ENCODE measurements around the gene PDZD2.
"Not testable (repeated sequence)": the region's sequence is repeated elsewhere in the genome, so short reads cannot be mapped to it uniquely, and the experiment has no call there.

PDZD2 gene

DNA sequence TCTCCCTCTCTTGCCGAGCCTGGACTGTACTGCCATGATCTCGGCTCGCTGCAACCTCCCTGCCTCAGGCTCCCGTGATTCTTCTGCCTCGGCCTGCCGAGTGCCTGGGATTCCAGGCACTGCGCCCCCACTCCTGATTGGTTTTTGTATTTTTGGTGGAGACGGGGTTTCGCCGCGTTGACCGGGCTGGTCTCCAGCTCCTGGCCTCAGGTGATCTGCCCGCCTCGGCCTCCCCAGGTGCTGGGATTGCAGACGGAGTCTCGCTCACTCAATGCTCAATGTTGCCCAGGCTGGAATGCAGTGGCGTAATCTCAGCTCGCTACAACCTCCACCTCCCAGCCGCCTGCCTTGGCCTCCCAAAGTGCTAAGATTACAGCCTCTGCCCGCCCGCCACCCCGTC is 400.2 kb downstream of the PDZD2 start:
- DNase-seq (ENCODE audit: low read depth, low spot score): not testable (repeated sequence)

DNA sequence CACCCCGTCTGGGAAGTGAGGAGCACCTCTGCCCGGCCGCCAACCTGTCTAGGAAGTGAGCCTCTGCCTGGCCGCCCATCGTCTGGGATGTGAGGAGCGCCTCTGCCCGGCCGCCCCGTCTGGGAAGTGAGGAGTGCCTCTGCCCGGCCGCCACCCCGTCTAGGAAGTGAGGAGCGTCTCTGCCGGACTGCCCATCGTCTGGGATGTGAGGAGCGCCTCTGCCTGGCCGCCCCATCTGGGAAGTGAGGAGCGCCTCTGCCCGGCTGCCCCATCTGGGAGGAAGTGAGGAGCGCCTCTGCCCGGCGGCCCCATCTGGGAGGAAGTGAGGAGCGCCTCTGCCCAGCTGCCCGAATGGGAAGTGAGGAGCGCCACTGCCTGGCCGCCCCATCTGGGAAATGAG is 400.7 kb downstream of the PDZD2 start:
- not testable (repeated sequence) for DNase-seq (ENCODE audit: low read depth, low spot score)

DNA sequence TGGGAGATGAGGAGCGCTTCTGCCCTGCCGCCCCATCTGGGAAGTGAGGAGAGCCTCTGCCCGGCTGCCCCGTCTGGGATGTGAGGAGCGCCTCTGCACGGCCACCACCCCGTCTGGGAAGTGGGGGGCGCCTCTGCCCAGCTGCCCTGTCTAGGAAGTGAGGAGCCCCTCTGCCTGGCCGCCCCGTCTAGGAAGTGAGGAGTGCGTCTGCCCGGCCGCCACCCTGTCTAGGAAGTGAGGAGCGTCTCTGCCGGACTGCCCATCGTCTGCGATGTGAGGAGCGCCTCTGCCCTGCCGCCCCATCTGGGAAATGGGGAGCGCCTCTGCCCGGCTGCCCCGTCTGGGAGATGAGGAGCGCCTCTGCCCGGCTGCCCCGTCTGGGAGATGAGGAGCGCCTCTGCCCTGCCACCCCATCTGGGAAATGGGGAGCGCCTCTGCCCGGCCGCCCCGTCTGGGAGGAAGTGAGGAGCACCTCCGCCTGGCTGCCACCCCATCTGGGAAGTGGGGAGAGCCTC is 401.3 kb downstream of the PDZD2 start:
- not testable (repeated sequence) for DNase-seq (ENCODE audit: low read depth, low spot score)

DNA sequence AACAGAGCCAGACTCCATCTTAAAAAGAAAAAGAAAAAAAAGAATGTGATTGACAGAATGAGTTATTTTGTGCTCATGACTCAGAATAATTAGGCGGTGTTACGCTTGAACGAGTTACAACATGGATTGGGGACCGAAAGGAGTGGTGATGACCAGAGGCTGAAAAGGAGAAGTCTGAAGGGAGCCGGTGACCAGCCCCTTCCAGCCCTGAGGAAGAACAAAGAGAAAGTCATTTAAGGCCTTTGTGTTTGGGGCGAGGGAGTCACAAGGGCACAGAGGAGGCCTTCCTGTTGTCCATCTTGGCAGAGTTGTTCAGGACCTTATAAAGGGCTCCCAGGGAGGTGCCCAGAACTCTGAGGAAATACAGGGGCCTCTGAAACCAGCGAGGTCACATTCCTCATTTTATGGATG is 403.6 kb downstream of the PDZD2 start:
- no peak for DNase-seq (ENCODE audit: low read depth, low spot score)

DNA sequence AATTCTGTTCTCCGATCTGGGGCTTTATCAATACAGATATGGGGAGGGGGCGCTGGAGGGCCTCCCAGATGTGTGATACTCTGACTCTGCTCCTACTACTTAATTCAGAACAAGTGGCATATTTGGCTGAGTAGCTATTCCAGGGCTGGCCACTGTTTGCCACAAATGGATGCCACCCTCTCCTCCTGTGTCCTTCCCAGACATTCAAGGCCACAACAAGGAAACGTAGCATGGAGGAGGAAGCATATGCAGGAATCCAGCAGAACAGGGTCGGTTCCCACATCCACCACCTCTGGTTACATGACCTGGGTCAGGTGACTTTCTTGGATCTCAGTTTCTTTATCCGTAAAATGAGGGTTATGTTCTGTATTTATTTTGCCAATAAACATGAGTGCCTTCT is 404.2 kb downstream of the PDZD2 start:
- DNase-seq (ENCODE audit: low read depth, low spot score): no peak

DNA sequence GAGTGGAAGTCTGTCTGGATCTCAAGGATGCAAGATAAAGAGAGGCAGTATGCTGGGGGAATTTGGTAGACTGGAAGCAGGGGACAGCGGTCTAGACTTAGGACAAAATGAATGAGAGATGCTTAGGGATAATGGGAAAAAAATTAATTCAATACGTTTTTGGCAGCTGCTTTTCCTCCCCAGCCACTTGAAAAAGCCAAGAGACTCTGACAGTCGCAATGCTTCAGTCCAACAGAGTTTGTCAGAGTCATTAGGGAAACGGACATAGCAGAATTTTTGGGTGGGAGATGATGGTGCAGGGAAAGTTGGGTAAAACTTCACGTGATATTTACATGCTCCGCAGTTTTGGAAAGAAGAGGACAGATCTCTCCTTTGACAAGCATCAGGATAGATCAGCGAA is 405.5 kb downstream of the PDZD2 start:
- no peak for DNase-seq (ENCODE audit: low read depth, low spot score)

DNA sequence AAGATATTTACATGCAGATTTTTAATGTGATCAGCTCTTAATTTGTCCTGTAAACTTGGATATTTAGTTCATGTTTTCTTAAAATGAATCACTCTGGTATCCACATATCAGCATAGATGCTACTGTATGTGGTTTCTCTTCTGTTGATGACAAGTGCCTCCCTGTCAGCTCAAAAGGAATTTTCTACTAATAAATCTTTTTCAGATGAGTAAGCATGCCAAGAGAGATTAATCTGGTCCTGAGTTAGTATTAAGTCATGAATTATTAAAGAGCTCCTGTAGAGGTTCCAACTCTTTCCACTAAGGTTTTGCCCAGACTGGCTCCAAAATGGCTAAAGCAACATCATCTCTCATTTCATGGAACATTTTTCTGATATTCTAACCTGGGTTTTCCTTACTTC is 406.0 kb downstream of the PDZD2 start:
- DNase-seq (ENCODE audit: low read depth, low spot score): no peak

DNA sequence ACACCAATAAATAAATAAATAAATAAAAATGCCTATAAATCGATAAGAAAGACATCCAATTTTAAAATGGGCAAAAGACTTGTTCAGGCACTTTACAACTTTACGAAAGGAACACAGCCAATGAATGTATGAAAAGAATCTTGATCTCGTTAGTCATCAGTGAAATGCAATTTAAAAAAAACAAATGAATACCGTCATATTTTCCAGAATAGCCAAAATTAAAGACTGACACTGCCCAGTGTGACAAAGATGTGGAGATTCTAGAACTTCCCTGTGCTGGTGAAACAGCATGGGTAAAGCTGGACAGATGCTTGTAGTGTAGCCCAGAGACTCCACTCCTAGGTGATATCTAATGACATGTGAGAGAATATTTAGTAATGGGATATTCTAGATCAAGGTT is 408.1 kb downstream of the PDZD2 start:
- no peak for DNase-seq (ENCODE audit: low read depth, low spot score)

DNA sequence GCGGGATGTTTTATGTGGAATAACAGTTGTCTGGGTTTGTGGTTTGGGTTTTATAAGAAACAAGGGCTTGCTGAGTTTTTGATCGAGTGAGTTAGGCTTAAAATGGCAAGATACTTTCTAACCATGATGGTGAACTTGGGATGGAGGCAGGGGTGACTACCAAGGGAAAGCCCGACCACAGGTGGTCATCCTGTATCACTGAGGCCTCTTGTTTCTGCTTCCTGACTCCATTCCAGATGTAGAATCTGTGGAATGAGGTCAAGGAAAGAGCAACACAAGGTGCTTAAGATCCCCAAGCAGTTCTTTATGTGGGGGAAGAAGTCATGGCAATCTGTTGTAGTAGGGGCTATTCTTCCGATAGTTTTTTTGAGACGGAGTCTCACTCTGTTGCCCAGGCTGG is 412.9 kb downstream of the PDZD2 start:
- DNase-seq (ENCODE audit: low read depth, low spot score): no peak

DNA sequence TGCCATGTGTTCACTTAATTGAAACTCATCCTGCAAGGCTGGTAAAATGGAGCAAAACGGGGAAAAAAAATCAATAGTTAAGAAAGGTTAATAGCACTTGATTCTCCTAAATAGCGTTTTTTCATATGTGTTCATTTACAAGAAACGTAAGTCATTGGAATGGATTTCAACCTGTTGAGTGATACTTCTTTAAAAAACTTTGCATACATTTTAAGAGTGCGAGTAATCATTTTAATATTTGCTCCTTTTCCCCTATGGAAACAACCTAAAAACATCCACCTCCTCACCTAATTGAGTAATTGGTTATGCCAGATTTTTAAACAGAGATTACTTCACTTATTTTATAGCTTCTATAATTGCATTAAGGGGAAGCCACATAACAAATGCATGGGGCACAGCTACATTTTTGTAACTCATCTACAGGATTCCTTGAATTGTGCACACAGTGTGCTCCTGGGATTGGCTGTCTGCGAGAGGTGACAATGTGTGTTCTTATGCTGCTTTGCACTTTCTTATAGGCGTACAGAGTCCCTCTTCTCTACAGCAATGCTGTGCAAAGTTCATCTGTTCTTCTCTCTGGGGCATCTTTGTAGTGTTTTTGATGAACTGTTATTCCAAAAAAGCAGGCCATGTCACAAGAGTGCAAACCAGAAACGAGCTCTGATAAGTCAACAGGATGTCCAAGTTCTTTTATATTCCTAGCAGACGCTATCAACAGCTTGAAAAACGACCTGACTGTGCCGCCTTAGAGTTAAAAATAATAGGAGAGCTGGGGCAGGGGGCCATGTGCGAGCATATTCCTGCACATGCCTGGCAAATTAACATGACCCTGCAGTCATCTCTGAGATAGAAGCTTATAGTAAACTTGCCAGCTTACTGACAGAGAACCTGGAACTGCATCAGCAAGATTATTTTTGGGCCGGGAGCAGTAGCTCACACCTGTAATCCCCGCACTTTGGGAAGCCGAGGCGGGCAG is 417.2 kb downstream of the PDZD2 start:
- DNase-seq (ENCODE audit: low read depth, low spot score): no peak

DNA sequence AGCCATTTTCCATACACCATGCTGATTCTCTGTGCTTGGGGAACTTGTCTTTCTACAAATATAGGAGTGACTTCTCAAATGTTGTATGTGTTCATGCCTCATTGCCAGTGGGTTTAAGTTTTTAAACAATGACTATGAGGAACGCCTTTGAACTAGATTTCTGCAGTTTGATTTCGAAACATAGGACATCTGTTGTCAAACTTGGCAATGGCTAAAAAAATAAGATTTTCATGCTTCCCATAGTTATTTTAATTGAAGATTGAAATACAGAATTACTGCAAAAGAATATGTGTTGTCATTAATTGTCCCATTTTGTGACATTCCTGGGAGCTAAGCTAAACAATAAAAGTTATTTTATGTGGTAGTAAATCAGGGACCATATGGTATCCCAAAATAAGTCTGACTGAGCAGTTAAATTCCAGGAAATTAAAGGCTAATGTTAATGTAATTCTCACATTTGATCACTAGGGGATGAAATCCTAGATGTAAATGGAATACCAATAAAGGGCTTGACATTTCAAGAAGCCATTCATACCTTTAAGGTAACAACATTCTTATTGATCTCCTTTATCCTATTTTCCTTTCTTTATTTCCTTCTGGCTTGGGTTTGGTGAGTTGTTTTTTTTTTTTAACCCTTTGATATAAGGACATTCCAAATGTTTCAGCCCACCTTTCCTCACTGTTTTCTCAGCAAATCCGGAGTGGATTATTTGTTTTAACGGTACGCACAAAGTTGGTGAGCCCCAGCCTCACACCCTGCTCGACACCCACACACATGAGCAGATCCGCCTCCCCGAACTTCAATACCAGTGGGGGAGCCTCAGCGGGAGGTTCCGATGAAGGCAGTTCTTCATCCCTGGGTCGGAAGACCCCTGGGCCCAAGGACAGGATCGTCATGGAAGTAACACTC is 418.5 kb downstream of the PDZD2 start:
- no peak for DNase-seq (ENCODE audit: low read depth, low spot score)

DNA sequence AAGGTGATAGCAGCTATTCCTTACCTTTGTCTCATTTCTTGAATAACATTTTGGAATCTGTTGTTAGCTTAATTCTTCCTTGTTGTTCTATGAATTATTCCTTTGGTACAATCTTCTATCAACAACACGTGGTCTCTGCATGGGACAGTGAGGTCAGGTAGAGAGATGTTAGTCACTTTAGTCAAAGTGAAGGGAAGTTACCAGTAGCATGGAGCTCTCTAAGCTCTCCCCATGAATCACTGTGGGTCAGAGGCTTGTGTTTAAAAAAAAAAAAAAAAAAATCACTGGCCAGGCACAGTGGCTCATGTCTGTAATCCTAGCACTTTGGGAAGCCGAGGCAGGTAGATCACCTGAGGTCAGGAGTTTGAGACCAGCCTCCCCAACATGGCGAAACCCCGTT is 419.2 kb downstream of the PDZD2 start:
- DNase-seq (ENCODE audit: low read depth, low spot score): no peak

DNA sequence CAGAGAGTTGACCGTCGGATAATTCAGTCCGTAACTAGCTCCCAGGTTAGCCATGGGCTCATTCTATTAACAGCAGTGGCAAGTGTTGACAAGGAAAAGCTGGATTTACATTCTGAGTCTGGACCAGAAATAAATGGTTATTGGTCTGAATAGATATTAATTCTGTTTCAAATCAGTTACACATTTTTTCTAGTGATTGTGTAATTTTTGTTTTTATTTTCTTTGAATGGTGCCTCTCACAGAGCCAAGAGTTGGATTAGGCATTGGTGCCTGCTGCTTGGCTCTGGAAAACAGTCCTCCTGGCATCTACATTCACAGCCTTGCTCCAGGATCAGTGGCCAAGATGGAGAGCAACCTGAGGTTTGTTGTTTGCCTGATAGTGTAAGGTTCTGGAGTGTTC is 420.1 kb downstream of the PDZD2 start:
- no peak for DNase-seq (ENCODE audit: low read depth, low spot score)

DNA sequence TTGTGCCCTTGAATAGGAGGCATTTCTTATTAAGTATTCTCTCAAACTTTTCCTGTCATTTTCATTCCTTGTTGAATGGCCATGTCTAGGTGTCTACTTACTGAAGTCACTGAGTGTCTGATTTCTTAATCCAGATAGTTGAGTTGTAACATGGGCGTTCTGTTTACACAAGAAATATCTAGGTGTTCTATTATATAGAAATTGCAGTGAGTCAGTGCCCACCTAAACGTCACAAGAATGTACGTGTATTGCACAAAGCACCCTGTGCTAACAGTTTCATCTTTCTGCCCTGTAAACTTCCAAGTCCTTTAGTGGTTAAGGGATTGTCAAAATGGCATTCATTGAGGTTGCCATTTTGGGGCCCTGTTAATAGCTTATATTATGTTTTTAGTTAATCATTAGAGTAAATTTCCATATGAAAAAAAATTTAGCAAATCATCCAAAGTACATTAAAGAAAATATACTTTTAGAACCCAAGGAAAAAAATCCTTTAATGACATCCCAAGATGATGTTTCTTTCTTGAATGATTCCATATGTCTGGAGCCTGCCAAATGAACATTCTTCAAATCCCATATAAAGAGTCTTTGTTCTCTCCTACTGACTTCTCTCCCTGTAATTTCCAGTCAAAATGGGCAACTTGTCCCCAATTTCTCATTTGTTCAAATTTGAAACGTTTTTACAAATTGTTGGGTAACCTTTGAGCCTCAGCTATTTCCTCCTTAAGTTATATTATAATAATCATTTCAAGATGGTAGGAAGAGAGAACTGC is 421.0 kb downstream of the PDZD2 start:
- DNase-seq (ENCODE audit: low read depth, low spot score): no peak

DNA sequence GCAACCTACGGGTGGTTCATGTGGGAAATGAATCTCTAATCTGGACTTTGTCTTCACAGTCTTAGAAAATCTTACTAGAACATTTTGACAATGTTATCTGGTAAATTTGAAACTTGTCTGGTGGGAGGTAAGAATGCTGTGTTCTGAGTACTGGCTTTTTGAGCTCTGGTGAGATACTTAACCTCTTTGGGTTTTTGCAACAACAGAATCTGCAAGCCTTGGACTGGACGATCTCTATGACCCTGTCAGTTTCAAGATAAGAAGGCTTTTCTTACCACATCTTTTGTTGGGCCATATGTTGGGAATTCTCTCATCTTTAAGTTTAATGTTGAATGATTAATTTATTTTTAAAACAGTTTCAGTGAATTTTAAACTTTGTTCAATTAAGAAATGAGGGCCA is 422.3 kb downstream of the PDZD2 start:
- no peak for DNase-seq (ENCODE audit: low read depth, low spot score)

DNA sequence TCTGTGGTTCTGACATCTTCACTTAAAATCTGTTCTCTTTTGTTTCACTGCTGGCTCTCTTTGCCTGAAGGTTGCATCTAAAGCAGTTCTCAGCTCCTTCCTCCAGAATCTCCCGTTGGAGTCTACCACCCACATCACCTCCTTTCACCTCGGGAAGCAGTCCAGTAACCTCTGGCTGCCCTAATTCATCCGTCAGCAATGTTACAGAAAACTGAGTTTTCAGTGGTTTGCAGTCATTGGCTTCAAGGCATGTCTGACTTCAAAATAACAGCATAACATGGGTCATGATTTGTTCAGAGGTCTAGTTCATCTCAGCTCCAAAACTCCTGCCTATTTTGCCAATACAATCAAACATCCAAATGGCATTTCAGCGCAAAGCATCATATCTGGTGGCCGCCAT is 427.5 kb downstream of the PDZD2 start:
- DNase-seq (ENCODE audit: low read depth, low spot score): no peak

DNA sequence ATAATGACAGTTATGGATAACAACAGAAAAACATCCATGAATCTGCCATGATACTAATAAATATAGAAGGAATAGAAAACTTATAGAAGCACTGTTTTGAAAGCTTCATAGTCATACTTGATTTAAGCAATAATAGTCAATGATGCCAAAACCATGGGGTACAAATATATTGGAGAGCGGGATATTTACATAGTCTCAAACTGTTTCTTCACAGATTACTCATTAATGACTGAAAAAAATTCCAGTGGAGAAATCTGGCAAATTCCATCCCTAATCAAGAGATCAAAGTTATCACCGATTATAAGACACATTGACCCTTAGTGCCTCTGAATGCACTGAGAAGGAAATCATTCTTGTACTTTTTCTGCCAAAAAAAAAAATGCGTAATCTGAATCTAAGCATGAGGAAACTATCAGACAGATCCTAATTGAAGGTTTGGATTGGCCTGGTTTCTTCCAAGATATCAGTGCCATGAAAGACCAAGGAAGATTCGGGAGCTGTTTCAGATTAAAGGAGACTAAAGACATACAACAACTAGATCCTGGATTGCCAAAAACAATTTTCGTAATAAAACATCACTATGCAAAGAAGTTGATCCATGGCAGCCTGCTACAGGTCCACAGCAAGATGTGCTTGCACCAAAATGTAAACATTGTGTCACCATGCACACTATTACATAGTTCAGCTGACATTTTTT is 429.0 kb downstream of the PDZD2 start:
- no peak for DNase-seq (ENCODE audit: low read depth, low spot score)

DNA sequence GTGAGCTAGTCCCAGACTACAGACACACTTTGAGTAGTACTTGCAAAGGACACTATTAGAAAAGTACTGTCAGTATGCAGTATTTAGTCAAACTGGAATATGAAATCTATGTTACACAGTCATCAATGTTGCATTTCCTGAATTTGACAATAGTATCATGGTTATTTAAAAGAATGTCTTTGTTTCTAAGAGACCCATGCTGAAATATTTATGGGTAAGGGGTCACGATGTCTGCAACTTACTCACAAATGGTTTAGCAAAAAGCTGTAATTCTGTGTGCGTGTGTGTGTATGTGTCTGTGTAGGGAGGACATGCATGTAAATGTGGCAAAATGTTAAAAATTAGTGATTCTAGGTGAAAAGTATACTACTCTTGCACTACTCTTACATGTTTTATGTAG is 429.6 kb downstream of the PDZD2 start:
- no peak for DNase-seq (ENCODE audit: low read depth, low spot score)

DNA sequence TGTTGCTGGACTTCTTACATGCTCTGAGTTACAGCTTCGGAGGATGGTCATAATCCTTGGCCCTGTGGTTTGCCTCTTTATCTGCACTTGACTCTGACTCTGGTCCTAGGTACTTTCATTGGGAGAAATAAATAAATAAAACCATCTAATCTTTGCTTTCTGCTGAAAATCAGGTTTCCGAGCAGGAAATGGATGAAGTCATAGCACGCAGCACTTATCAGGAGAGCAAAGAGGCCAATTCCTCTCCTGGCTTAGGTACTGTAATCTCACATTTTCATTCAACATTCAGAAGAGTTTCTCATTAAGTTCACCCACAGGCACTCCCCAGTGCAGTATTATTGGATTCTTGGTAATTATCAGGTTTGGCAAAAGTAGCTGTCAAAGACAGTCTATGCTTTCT is 430.5 kb downstream of the PDZD2 start:
- no peak for DNase-seq (ENCODE audit: low read depth, low spot score)

DNA sequence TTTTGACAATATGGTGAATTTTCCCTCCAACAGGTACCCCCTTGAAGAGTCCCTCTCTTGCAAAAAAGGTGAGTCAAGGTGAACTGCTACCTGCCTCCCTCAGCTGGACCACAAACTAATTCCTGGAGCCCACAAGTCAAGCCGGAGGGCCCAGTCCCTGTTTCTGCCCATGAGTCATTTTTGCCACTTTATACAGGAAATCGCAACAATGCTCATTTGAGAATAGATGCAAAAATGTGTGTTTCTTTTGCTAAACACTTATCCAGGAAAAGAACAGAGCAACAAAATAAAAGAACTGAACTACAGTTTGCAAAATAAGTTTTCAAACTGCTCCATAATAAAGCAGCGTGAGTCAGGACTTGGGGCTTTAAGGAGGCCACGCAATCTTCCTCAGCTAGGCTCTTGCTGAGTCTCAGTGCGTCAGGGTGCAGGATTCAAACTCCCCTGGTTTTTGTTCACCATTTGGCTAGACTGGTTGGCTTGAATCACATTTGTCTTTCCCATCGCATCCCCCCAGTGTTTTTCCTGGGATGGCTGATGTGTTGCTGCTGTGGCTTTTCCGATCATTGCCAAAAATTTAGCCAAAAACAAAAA is 432.5 kb downstream of the PDZD2 start:
- no peak for DNase-seq (ENCODE audit: low read depth, low spot score)

DNA sequence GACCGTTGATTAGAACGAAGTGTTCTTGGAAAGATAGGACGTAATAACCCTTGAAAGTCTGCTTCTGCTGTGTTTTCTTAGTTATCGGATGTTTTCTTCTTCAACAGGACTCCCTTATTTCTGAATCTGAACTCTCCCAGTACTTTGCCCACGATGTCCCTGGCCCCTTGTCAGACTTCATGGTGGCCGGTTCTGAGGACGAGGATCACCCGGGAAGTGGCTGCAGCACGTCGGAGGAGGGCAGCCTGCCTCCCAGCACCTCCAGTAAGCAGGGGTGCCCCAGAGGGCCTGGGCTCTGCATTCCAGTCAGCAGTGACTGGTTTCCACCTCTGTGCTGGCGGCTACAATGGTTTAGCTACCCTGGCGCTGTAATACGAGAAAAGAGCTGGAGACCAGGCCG is 433.1 kb downstream of the PDZD2 start:
- DNase-seq (ENCODE audit: low read depth, low spot score): no peak
